NCI-H69 (cell line): ENCODE data around the gene CDK16.

ENCODE experiments used
- DNase-seq: peaks from one replicate; lab custom pipeline; 2025; lab: John Stamatoyannopoulos, UW

CDK16 gene

GRCh38 chrX:47209508-47210238, 8.8 kb upstream of the CDK16 start:
- no peak for DNase-seq

DNA sequence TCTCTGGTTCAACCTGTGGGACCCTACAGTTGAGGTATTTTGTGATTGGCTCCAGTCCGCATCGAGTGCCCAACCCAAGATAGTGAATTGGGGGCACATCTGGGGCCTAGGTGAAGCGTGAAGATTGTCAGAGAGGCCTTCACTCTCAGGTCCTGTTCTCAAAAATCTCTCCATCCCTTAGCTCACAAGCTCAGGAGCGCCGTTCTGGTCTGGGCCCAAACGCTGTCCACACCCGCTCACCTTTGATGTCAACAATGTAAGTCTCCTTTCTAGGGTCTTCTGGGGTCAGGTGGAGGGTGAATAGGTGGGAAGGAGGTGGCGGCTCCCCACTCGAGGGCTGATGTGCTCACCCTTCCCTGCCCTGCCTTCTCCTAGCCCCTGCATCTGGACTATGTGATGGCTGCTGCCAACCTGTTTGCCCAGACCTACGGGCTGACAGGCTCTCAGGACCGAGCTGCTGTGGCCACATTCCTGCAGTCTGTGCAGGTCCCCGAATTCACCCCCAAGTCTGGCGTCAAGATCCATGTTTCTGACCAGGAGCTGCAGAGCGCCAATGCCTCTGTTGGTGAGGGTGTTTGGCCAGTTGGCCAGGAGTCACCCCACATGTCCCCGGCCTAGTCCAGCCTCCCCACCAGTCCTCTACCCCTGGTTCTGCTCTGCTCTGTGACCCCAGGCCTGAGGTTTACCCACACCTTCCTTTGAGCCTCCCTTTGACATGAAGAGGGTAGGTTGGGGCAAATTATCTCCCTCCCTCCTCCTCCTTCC, 7.6 kb upstream of the CDK16 start:
- no peak for DNase-seq

DNA sequence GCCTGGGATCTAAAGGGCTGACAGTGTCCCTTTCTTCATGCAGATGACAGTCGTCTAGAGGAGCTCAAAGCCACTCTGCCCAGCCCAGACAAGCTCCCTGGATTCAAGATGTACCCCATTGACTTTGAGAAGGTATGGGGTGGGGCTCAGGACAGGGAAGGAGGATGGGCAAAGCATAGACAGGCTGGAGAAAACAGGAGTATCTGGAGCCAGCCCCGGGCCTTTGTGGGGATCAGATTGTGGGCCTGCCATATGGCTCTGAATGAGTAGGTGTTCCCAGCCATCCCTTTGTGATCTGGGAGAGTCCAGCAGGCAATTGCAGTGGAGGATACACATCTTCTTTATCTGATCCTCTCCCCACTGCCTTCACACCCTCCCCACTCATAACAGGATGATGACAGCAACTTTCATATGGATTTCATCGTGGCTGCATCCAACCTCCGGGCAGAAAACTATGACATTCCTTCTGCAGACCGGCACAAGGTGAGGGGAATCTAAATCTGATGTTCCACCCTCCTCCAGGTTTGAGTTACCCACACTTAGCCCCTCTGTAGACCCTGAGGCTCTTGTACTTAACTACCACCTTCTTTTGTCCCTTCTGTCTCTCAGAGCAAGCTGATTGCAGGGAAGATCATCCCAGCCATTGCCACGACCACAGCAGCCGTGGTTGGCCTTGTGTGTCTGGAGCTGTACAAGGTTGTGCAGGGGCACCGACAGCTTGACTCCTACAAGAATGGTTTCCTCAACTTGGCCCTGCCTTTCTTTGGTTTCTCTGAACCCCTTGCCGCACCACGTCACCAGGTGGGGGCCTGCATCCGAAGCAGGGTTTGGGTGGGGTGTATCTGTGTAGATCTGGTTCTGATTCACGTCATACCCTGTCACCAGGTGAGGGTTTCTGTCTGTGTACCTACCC, 5.8 kb upstream of the CDK16 start:
- DNase-seq = no peak

DNA sequence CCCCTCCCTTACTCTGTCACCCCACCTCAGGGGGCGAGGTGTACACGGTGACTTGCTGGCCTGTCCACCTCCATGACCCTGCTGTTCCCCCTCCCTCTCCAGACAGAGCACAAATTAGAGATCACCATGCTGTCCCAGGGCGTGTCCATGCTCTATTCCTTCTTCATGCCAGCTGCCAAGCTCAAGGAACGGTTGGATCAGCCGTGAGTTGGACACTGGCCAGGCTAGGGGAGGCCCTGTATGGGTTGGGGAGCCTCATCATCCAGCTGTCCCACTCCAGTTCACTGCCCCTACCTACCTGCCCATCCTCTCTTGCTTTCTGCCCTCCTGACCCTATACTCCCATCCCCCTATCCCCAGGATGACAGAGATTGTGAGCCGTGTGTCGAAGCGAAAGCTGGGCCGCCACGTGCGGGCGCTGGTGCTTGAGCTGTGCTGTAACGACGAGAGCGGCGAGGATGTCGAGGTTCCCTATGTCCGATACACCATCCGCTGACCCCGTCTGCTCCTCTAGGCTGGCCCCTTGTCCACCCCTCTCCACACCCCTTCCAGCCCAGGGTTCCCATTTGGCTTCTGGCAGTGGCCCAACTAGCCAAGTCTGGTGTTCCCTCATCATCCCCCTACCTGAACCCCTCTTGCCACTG, 3.9 kb upstream of the CDK16 start:
- no peak for DNase-seq

DNA sequence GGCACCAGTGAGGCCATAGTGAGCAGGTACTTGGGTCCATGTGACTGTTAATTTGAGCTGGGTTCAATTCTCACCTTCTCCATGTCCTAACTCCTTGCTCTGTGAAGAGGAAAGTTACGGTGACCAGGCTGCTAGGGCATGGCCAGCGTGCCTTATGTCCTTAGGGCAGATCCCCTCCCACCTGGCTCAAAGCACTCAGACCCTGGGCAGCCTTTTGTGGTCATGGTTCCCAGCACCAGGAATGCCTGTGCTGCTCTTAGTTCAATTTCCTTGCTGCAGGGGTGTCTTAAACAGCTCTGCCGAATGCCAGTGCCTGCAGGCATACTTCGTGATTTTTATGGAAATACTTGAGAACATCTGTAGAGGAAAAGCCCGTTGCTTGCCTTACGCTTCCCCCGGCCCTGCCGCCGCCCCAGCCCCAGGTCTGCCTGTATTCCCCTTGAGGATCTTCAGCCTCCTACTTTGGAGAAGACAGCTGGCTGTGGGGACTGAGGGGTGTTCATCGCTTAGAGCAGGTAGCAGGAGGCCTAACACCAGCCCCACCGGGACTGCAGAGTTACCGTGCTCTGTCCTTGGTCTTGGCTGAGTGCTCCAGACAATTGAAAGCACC, 3.1 kb upstream of the CDK16 start:
- DNase-seq = no peak

DNA sequence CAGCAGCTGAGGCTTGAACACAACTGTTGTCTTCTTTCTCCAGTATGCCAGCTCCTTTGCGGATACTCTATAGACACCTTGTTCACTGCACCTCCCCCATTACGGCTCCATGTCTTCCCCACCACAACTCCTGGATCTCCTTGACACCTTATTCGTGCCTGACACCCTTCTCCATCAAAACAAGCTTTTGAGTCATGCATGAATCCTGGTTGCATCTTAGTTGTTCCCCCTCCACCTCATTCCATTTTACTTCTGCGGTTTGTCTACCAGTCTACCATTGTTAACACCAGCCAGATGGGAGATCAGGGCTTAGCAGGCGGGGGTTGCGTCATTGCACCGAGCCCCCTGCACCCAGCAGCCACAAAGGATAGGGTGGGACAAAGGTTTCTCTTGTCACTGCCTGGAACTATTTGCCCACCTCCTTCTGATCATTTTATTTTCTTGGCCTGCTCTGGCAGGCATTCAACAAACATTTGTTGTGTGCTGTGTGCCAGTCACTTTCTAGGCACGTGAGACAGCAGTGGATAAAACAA, 2.0 kb upstream of the CDK16 start:
- no peak for DNase-seq

DNA sequence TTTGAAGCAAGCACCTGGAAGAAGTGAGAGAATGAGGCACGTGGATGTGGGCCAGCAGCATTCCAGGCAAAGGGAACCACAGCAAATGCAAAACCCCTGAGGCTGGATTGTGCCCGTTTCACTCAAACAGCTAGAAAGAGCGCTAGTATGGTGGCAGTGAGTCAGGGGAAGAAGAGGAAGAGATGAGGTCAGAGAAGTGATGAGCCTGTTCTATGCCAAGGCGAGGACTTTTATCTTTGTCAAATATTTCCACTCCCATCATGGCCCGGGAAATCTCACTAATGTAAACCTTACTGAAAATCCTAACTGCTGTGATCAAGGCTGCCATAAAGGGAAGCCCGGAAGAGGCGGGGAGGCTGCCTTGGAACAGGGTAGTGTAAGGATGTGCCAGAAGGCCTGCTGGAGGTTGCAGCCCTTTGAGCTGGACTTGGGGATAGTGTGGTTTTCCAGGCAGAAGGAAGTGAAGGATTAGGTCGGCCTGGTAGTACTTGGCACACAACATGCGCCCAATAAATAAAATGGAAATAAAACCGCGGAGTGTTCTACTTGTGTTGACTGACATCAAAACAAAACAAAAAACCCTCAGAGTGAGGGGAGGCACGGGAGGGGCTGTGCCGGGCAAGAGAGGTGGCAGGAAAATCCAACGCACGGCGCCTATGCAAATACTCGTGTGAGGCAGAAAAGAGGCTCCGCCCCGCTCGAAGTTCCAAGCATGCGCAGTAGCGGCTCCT, 1.2 kb upstream of the CDK16 start:
- DNase-seq = peak; percentile 75

DNA sequence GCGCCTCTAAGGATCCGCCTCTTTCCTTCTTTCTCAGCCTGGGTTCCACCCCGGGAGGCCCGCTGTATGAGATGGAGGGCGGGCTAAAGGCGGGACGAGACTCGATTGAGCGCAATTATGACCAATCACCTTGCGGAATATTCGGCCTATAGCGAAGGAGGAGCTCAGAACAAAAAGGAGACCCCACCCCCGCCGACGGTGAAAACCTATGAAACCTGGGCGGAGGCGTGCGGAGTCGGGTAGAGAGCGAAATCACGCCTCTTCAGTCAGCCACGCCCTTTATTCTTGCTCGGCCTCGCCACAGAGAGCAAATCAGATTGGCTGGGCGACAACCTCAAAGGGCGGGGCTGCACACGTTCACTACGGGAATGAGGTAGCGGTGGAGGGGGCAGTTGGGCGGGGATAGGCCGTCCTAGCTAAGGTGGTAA, 615 bp upstream of the CDK16 start:
- peak; percentile 98 for DNase-seq

- peak; percentile 50 for DNase-seq
These were observed 687 bp downstream of the CDK16 start for GRCh38 chrX:47218920-47219815.

DNA sequence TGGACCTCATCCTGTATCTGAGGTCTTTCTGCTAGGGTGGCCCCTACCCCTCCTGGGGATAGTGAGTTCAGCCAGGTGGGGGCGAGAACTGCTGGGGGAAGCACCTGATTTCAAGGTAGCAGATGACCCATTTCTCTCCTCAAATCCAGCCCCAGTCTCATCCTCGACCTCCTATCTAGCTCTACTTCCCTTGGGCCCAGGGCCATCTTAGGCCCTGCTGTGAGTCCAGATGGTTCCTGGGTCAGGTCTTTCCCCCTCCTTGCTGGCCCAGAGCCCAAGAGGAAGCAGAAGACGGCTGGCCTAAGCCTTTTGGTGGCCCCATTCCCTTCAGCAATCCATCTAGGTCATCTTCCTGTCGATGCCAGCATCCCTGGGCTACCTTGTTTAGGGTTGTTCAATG, 3.3 kb downstream of the CDK16 start:
- DNase-seq = no peak

DNA sequence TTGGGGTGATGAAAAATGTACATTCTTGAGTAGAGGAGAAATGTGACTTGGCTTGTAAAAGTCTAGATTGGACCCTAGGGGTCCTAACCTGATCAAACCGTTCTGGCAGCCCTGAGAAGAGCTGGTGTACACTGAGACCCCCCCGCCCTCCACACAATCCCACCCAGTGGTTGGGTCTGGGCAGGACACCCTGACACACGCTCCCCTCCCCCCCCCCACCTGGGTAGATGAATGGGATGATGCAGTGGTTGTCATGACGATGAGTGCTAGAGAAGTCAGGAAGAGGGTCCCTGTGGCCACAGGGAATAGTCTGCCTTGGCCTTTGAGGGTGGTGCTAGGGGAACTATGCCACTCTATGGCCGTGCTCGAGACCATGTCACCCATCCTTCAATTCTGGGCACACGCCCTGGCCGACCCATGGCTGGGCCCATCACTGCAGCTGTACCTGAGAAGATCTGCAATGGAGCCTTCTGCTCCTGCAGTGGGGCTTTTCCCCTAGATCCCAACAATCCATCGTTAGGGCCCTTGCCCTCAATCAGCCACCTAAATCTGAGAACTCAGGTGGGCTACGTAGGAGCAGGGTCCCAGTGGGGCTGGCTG, 4.4 kb downstream of the CDK16 start:
- DNase-seq = no peak

GRCh38 chrX:47223476-47224250, 5.2 kb downstream of the CDK16 start:
- no peak for DNase-seq

- no peak for DNase-seq
These were observed 5.9 kb downstream of the CDK16 start for GRCh38 chrX:47224266-47224895.

DNA sequence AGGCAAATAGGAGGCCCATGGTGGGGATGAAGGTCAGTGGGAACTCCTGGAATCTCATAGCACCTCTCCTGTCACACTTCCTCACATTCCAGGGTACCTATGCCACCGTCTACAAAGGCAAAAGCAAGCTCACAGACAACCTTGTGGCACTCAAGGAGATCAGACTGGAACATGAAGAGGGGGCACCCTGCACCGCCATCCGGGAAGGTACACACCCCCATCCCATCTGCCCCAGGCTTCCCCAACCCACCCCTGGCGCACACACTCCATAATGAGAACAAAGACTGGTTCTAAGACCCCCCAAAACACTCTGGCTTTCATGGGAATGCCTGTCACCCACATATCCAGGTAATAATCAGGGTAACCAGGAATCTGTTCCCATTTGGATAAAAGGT, 6.4 kb downstream of the CDK16 start:
- DNase-seq = no peak

- no peak for DNase-seq
These were observed 7.6 kb downstream of the CDK16 start for GRCh38 chrX:47226071-47226470.

- no peak for DNase-seq
These were observed 8.3 kb downstream of the CDK16 start for GRCh38 chrX:47226531-47227333.

- DNase-seq = no peak
These were observed 8.8 kb downstream of the CDK16 start for GRCh38 chrX:47227334-47227583.
